A549 (cell line): ENCODE results near the gene MAN1C1.

ENCODE experiments used
- BHLHE40 ChIP-seq: IDR thresholded peaks from 2 replicates; pipeline ENCODE4 v1.6.1; 2012; ENCODE audit warnings: low read depth, low read length, inconsistent platforms
- CHD2 ChIP-seq: fragments of 150-350 bp; IDR thresholded peaks from 2 replicates; pipeline ENCODE4 v1.6.1; 2014; ENCODE audit warnings: low read length; ENCODE audit not compliant: partially characterized antibody
- CTCF ChIP-seq: fragments of >200 bp; sonication (Bioruptor Twin); formaldehyde crosslinking; IDR thresholded peaks from 3 replicates; pipeline ENCODE4 v1.5.1; 2016
- HDAC2 ChIP-seq: fragments of 200-600 bp; sonication (generic); IDR thresholded peaks from 2 replicates; pipeline ENCODE4 v1.6.1; 2016
- JUNB ChIP-seq: fragments of >200 bp; sonication (Bioruptor Twin); formaldehyde crosslinking; IDR thresholded peaks from 2 replicates; pipeline ENCODE4 v1.6.1; 2016
- MAZ ChIP-seq: fragments of 150-350 bp; IDR thresholded peaks from 2 replicates; pipeline ENCODE4 v1.6.1; 2014; ENCODE audit warnings: antibody characterized with exemption, low read depth, low read length, borderline replicate concordance
- REST ChIP-seq: fragments of 200-600 bp; sonication (generic); IDR thresholded peaks from 2 replicates; pipeline ENCODE4 v1.6.1; 2016; ENCODE audit warnings: antibody characterized with exemption, mild to moderate bottlenecking, moderate library complexity
- RFX5 ChIP-seq: fragments of 450-650 bp; IDR thresholded peaks from 2 replicates; pipeline ENCODE4 v1.7.1; 2014; ENCODE audit warnings: antibody characterized with exemption, mild to moderate bottlenecking, moderate library complexity
- ZSCAN20 ChIP-seq: fragments of 250-450 bp; sonication (Bioruptor Pico); IDR thresholded peaks from 2 replicates; pipeline ENCODE4 v1.8.0; 2022; ENCODE audit warnings: mild to moderate bottlenecking, moderate library complexity

DNA sequence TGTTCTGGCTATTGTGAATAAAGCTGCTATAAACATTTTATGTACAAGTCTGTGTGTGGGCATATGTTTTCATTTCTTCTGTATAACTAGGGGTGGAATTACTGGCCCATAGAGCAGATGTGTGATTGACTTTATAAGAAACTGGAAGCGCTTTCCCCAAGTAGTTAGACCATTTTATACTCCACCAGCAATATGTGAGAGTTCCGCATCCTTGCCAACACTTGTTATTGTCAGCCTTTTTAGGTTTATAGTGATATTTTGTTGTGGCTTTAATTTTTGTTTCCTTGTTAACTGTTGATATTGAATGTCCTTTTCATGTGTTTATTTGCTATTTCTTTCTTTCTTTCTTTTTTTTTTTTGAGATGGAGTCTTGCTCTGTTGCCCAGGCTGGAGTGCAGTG, 9.4 kb downstream of the MAN1C1 start:
- TF ChIP-seq CTCF (no peak), REST (no peak), ZSCAN20 (CRISPR knock-in tag) (no peak), BHLHE40 (no peak), JUNB (no peak), HDAC2 (no peak), CHD2 (no peak), MAZ (no peak), RFX5 (no peak)
